Omental fat pad (tissue), 4 donors: ENCODE results near the gene NYNRIN. TPM values are rescaled to one million over a fixed set of nuclear protein-coding genes. Genes with fewer than 3 reads are reported as not detected.

Source experiments
- ATAC-seq: fragments of 150-250 bp; one replicate; pipeline ENCODE4 v1.9.1; 2016; ENCODE audit warnings: mild to moderate bottlenecking, moderate library complexity; ENCODE audit not compliant: low FRiP score
- DNase-seq: peaks from one replicate; pipeline ENCODE4 v3.0.0-alpha.2; 2019; ENCODE audit warnings: low spot score
- total RNA-seq, 4 donors: library from RNA; depleted of rRNA; stranded (reverse); fragments of >200 nt; gene quantifications; one replicate each; pipeline ENCODE4 v1.1.0, GENCODE V29; 2016
- TF ChIP-seq, protein P1 (sequence below), 3 donors: fragments of 450-650 bp; IDR thresholded peaks; one replicate each; pipeline ENCODE4 v1.5.1; 2016 to 2017; ENCODE audit warnings: antibody characterized with exemption in 3 of 3, mild to moderate bottlenecking in 3 of 3, moderate library complexity in 2 of 3

NYNRIN gene
- total RNA-seq, 4 donors from 2014 or later: 4.6 to 24.9 (median 13.0) TPM

DNA sequence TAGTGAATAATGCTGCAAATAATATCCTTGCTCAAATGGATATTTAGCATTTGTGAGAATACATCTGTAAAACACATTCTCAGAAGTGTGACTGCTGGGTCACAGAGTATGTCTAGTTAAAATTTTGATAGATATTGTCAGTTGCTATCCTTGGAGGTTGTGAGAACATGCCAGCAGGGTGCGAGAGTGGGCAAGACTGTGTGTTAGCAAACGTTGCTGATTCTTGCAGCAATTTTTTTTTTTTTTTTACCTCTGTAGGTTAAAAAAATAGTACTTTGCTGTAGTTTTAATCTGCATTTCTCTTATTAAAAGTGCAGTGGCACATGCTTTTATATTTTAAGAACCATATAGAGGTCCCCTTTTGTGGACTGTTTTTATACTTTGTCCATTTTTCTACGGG is 4.5 kb upstream of the NYNRIN start:
- ATAC-seq (no peak), DNase-seq (no peak)
- TF ChIP-seq, protein P1, sequence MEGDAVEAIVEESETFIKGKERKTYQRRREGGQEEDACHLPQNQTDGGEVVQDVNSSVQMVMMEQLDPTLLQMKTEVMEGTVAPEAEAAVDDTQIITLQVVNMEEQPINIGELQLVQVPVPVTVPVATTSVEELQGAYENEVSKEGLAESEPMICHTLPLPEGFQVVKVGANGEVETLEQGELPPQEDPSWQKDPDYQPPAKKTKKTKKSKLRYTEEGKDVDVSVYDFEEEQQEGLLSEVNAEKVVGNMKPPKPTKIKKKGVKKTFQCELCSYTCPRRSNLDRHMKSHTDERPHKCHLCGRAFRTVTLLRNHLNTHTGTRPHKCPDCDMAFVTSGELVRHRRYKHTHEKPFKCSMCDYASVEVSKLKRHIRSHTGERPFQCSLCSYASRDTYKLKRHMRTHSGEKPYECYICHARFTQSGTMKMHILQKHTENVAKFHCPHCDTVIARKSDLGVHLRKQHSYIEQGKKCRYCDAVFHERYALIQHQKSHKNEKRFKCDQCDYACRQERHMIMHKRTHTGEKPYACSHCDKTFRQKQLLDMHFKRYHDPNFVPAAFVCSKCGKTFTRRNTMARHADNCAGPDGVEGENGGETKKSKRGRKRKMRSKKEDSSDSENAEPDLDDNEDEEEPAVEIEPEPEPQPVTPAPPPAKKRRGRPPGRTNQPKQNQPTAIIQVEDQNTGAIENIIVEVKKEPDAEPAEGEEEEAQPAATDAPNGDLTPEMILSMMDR (IDR thresholded peaks at IDR 0.05): no peak

- DNase-seq (no peak), ATAC-seq (no peak)
- TF ChIP-seq, protein P1 (IDR thresholded peaks at IDR 0.05): no peak
Measured at GRCh38 chr14:24395609-24396582, 2.9 kb upstream of the NYNRIN start.

DNA sequence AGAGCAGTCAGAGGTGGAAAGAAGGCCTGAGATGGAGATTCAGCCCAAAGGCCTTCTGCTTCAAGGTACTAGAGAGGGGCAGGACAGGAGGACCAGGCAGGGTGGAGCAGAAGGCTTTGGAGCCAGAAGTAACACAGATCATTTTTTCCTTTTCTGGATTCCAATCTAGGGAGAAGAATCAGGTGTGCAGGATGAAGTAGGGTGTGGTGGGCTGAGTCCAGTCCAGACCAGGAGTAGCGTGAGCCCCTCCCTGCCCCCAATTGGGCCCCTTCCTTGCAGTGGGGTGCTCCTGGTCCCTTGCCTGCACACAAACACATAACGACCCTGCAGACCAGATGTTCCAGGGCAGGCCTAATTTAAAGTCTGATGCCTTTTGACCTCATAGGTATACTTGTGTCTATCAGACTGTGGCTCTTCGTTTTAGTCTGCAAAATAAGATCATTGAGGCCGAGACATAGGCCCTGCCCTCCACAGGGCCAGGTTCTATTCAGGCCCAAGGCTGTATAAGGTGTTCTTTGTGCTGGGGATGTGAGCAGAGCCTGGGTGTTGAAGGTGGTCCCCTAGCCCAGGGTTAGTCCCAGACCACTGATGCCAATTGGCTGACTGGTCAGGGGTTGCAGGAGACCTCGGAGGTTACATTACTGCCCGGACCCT is 1.0 kb upstream of the NYNRIN start:
- no peak for ATAC-seq
- TF ChIP-seq, protein P1 (IDR thresholded peaks at IDR 0.05): no peak
- DNase-seq: no peak

- TF ChIP-seq, protein P1 (IDR thresholded peaks at IDR 0.05): no peak
- DNase-seq (no peak), ATAC-seq (no peak)
Measured at GRCh38 chr14:24398293-24398652, 530 bp upstream of the NYNRIN start.

GRCh38 chr14:24399447-24399822 is 632 bp downstream of the NYNRIN start:
- TF ChIP-seq, protein P1 (IDR thresholded peaks at IDR 0.05): no peak
- ATAC-seq (no peak), DNase-seq (no peak)

DNA sequence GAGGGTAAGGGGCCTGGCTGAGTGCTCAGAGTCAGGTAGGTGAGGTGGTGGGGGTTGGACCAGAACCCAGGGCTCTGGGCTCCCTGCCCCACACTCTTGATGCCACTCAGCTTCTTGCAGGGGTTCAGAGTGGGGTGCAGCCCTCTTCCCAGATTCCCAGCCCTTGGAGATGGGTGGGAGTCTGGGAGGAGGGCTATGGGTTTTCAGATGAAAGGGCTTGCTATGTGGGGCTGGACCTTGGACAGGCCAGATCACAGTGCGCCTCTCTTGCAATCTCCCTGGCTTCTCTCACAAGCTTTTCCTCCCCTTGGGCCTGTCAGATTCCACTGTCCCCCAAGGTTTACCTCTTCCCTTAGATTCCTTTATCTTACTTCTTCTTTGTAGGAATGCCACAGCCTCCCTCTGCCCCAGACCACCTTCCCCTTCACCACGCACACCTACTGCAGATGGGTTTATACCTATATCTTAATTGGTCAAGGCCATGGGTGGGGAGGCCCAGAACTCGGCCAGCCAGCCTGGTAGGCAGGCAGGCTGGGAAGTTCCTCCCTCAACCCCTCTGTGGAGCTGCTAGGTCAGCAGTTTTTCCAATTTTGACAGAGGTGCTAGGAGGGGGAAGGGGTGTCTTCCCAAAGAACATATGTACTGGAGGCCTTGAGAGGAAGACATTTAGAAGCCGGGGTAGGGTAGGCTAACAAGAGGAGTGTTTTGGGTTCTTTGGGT is 1.4 kb downstream of the NYNRIN start:
- no peak for DNase-seq
- TF ChIP-seq, protein P1 (IDR thresholded peaks at IDR 0.05): no peak
- ATAC-seq: no peak
